Brain pericyte (primary cell): ENCODE data around the gene PPM1G.
"Not testable (repeated sequence)": the region's sequence is repeated elsewhere in the genome, so short reads cannot be mapped to it uniquely, and the experiment has no call there.

ENCODE experiments used
- DNase-seq: peaks from one replicate; pipeline ENCODE4 v3.0.0-alpha.2; 2012; ENCODE audit warnings: low read depth, low spot score

The PPM1G gene

GRCh38 chr2:27409321-27410073 lies at the start of gene PPM1G:
Gene PPM1G, minus strand, starts transcription at chr2:27409591. Its CDS starts 169 bp downstream, at chr2:27409422.
- DNase-seq: peak; percentile 73

DNA sequence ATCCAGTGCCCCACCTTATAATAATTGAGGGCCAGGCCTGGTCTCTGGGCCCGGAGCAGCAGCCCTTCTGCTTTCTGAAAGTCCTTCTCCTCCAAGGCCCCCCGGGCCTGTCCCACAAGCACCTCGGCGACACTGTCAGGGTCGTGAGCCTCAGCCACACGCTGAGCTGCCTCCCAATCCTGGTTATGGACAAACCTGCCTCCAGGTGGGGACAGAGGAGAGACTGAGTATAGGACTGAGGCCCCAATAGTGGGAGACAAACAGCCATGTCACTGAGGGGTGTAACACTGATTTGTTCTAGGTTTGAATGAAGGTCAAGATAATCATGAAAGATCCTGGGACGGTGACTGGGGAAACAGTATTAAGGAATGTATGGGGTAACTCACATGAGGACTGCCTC lies 44.6 kb upstream of the PPM1G start:
- no peak for DNase-seq

GRCh38 chr2:27451095-27451494 lies 41.7 kb upstream of the PPM1G start:
- no peak for DNase-seq

GRCh38 chr2:27448381-27448780 lies 39.0 kb upstream of the PPM1G start:
- DNase-seq: no peak

- DNase-seq: no peak
These were observed 36.7 kb upstream of the PPM1G start for GRCh38 chr2:27446057-27446456.

GRCh38 chr2:27445615-27446014 lies 36.2 kb upstream of the PPM1G start:
- no peak for DNase-seq

DNA sequence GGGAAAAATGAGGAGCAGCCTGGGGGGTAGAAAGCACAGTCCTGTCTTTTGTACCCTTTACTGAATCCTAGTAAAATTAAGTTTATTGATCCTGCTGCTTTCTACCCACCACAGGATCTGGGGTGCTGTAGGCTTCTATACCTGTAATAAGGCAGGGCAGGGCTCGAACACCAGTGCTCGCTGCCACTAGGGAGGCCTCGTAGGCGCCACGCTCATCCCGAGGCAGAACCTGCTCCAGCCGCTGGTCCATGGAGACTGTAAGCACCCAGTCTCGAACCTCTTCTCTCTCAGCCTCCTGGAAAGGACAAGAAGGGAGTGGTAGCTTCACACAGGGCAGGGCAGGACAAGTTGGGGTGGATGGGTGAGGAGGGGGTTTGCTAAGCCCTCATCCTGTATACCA lies 35.8 kb upstream of the PPM1G start:
- no peak for DNase-seq

DNA sequence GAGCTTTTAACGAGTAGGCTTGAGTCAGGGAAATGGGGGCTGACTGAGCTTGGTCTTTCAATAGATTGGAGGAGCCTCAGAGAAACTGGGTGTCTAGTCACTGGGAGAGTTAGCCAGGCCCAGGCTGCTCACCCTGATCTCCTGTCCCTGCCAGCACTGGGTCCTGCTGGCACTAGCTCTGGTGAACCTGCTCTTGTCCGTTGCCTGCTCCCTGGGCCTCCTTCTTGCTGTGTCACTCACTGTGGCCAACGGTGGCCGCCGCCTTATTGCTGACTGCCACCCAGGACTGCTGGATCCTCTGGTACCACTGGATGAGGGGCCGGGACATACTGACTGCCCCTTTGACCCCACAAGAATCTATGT lies 33.5 kb upstream of the PPM1G start:
- no peak for DNase-seq

DNA sequence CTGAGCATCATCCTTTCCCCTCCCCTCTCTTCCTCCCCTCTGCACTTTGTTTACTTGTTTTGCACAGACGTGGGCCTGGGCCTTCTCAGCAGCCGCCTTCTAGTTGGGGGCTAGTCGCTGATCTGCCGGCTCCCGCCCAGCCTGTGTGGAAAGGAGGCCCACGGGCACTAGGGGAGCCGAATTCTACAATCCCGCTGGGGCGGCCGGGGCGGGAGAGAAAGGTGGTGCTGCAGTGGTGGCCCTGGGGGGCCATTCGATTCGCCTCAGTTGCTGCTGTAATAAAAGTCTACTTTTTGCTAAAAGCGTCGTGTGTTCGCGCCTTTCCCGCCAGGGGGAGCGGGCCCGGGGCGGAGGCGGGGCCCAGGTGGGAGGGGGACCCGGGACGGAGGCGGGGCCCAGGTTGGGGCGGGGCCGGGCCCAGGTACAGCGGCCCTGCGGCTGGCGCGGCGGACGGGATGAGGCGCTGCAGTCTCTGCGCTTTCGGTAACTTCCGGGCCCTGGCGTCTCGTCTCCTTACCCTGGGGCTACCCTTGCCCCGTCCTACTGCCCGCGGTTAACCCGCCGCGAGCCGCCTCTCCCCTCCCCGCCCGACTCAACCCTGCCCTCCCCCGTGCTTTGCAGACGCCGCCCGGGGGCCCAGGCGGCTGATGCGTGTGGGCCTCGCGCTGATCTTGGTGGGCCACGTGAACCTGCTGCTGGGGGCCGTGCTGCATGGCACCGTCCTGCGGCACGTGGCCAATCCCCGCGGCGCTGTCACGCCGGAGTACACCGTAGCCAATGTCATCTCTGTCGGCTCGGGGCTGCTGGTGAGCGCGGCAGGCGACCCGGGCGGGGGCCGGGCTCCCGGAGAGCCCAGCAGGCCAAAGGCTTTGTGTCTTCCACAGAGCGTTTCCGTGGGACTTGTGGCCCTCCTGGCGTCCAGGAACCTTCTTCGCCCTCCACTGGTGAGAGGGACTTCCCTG lies 32.8 kb upstream of the PPM1G start, which contains the start of gene KRTCAP3:
Gene KRTCAP3 (plus strand): TSS at position 424 of the 962 bp plus-strand sequence. CDS start 32 bp downstream, at position 456.
- no peak for DNase-seq

- no peak for DNase-seq
These were observed 32.0 kb upstream of the PPM1G start for GRCh38 chr2:27441226-27441926.

GRCh38 chr2:27435628-27436027 lies 26.2 kb upstream of the PPM1G start:
- no peak for DNase-seq

GRCh38 chr2:27431395-27431794 lies 22.0 kb upstream of the PPM1G start:
- no peak for DNase-seq

DNA sequence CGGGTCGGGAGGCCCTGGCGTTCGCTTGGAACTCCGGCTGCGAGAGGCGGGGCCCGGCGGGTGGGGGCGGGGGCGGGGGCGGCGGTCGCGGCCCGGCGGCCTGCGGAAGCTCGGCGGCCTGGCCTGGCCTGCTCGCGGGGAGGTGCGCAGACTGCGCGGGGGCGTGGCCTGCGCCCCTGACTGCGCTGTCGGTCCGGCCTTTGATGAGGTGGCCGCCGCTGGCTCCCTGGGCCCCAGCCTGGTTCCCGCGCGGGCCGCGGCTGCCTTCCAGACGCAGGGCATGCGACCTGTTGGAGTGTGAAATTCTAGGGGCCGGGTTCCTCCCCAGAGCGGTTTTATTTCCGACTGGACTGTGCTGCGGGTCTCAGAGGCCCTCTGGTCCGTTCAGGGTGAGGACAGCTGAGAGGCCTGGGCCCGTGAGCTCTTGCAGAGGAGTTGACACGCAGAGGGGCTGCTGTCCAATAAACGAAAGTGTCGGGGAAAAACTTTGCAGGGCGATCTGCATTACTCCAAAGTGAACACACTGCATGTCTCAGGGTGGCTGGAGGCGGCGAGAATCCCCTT lies 19.7 kb upstream of the PPM1G start:
- DNase-seq: peak; percentile 22

GRCh38 chr2:27428213-27428977 lies 19.0 kb upstream of the PPM1G start, which contains the start of gene NRBP1:
Gene NRBP1, plus strand, starts transcription at chr2:27428631. Its CDS starts 4,643 bp downstream, at chr2:27433274.
- peak; percentile 64 for DNase-seq

GRCh38 chr2:27427863-27428212 lies 18.4 kb upstream of the PPM1G start:
- no peak for DNase-seq

DNA sequence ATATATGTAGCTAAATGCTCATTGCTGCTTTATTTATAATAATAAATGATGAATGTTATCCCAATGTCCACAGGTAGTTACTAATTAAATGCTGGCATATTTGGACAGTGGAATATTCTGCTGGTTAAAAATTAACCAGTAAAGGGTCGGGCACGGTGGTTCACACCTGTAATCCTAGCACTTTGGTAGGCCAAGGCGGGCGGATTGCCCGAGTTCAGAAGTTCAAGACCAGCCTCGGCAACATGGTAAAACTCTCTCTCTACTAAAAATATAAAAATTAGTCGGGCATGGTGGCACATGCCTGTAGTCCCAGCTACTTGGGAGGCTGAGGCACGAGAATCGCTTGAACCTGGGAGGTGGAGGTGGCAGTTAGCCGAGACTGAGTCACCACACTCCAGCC lies 15.6 kb upstream of the PPM1G start:
- not testable (repeated sequence) for DNase-seq

DNA sequence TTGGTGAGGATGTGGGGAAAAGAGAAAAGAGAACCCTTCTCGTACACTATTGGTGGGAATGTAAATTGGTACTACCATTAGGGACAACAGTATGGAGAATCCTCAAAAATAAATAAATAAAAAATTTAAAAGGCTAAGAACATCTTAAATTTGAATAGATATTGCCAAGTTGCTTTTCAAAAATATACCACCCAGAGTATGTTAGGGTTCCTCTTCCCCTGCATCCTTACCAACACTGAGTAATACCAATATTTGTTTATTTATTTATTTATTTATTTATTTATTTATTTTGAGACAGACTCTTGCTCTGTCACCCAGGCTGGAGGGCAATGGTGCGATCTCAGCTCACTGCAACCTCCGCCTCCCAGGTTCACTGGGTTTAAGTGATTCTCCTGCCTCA lies 13.6 kb upstream of the PPM1G start:
- DNase-seq: no peak

DNA sequence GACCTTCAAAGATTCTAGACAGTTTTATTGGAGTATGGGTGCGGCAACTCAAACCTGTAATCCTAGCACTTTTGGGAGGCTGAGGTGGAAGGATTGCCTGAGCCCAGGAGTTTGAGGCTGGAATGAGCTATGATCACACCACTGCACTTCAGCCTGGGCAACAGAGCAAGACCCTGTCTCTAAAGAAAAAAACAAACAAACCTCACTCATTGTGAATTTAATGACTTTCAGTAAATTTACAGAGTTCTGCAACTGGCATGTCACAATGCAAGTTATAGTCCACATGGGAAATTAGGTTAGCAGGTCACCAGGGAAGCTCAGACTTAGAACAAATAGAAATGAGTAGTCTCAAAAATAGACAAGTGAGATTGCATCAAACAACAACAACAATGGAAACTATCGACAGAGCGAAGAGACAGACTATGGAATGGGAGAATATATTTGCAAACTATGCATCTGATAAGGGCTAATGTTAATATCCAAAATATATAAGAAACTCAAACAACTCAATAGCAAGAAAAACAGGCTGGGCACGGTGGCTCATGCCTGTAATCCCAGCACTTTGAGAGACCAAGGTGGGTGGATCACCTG lies 12.4 kb upstream of the PPM1G start:
- no peak for DNase-seq

GRCh38 chr2:27420996-27421395 lies 11.6 kb upstream of the PPM1G start:
- DNase-seq: no peak

DNA sequence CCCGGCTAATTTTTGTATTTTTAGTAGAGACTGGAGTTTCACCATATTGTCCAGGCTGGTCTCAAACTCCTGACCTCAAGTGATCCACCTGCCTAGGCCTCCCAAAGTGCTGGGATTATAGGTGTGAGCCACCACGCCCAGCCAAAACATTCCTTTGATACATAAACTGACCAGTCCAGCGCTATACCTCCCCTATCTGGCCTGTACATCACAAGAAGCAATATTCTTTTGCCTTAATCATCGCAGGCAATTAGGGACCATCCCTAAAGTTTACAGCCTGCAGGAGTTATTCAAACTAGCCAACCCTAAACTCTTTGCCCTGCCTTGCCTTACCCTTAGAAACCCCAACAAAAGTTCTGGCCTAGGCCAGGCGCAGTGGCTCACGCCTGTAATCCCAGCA lies 6.8 kb upstream of the PPM1G start:
- DNase-seq: no peak
